Activated T-cell treated with anti-CD3 and anti-CD28 coated beads, Interleukin-2, amount 50 U/mL, for 72 hours (primary cell): Measurements from ENCODE around the gene RBBP8NL. TPM values are rescaled to one million over a fixed set of nuclear protein-coding genes. Genes with fewer than 3 reads are reported as not detected.

Experiments used
- ATAC-seq, 2 donors: fragments of 150-1000 bp; cut with Tn5 transposase; replicated peaks in 1 of 2; 2 replicates each; pipeline ENCODE4 v1.10.0; 2021; ENCODE audit warnings: moderate library complexity in 2 of 2, mild to moderate bottlenecking in 1 of 2
- DNase-seq, 2 donors: peaks; one replicate each; pipeline ENCODE4 v3.0.0; 2021 to 2022; ENCODE audit warnings: mixed read lengths in 1 of 2
- H3K27ac Mint-ChIP-seq: one replicate; pipeline ENCODE4 v1.8.0; 2022; ENCODE audit warnings: mild to moderate bottlenecking, moderate library complexity, mixed read lengths
- H3K27me3 Mint-ChIP-seq: one replicate; pipeline ENCODE4 v1.8.0; 2022; ENCODE audit warnings: low read depth, mixed read lengths
- H3K36me3 Mint-ChIP-seq, 2 donors: one replicate each; pipeline ENCODE4 v1.8.0; 2022; ENCODE audit warnings: mixed read lengths in 2 of 2, mild to moderate bottlenecking in 1 of 2; ENCODE audit not compliant: insufficient read depth in 2 of 2
- H3K4me1 Mint-ChIP-seq: one replicate; pipeline ENCODE4 v1.8.0; 2022; ENCODE audit warnings: low read depth, mixed read lengths
- H3K4me3 Mint-ChIP-seq, 2 donors: one replicate each; pipeline ENCODE4 v1.8.0; 2022; ENCODE audit warnings: mild to moderate bottlenecking in 2 of 2, mixed read lengths in 2 of 2, moderate library complexity in 2 of 2
- H3K9me3 Mint-ChIP-seq, 2 donors: one replicate each; pipeline ENCODE4 v1.8.0; 2022; ENCODE audit warnings: mixed read lengths in 2 of 2
- total RNA-seq, 2 donors: library from RNA; stranded (reverse); gene quantifications; one replicate each; pipeline ENCODE4 v1.2.3, GENCODE V29; 2022

RBBP8NL gene
- total RNA-seq, 2 donors from 2014 or later = not detected

DNA sequence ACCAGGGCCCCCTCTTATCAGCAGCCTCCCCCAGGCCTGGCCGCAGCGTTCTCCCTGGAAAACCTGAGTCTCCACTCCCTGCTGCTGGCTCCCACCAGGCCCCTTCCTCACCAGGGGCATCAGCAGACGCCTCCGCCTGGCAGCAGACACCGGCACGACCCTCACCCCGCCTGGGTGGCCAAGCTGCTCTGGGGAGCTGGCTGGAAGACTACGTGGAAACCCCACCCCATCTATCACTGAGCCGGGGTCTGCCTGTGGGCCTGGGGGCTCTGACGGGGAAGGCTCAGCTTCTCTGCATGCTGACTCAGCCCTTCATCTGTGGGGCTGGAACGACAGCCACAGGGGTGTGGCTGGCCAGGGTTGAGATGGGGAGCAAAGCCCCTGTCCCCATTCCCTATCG is 19.1 kb upstream of the RBBP8NL start:
- H3K4me1 Mint-ChIP-seq = no peaks in the 10 kb centered on the region
- H3K27ac Mint-ChIP-seq = no peak overlapping the region
- no peak overlapping the region for H3K4me3 Mint-ChIP-seq
- no peaks in the 10 kb centered on the region for H3K36me3 Mint-ChIP-seq
- ATAC-seq (no peak), DNase-seq (no peak)
- H3K27me3 Mint-ChIP-seq = no peaks in the 10 kb centered on the region
- no peaks in the 10 kb centered on the region for H3K9me3 Mint-ChIP-seq

- H3K4me1 Mint-ChIP-seq = no peaks in the 10 kb centered on the region
- no peak overlapping the region for H3K27ac Mint-ChIP-seq
- DNase-seq (no peak), ATAC-seq (no peak)
- H3K4me3 Mint-ChIP-seq = no peak overlapping the region
- H3K9me3 Mint-ChIP-seq = no peaks in the 10 kb centered on the region
- no peaks in the 10 kb centered on the region for H3K27me3 Mint-ChIP-seq
- no peaks in the 10 kb centered on the region for H3K36me3 Mint-ChIP-seq
Measured at GRCh38 chr20:62445553-62446340, 18.4 kb upstream of the RBBP8NL start.

GRCh38 chr20:62444286-62444685 is 16.9 kb upstream of the RBBP8NL start:
- no peaks in the 10 kb centered on the region for H3K4me1 Mint-ChIP-seq
- DNase-seq (no peak), ATAC-seq (no peak)
- H3K9me3 Mint-ChIP-seq = no peaks in the 10 kb centered on the region
- no peak overlapping the region for H3K27ac Mint-ChIP-seq
- H3K4me3 Mint-ChIP-seq = no peak overlapping the region
- no peaks in the 10 kb centered on the region for H3K27me3 Mint-ChIP-seq
- no peaks in the 10 kb centered on the region for H3K36me3 Mint-ChIP-seq

- no peaks in the 10 kb centered on the region for H3K36me3 Mint-ChIP-seq
- no peaks in the 10 kb centered on the region for H3K4me1 Mint-ChIP-seq
- no peaks in the 10 kb centered on the region for H3K27me3 Mint-ChIP-seq
- H3K4me3 Mint-ChIP-seq = no peak overlapping the region
- ATAC-seq = no peak
- no peaks in the 10 kb centered on the region for H3K9me3 Mint-ChIP-seq
- no peak overlapping the region for H3K27ac Mint-ChIP-seq
- no peak for DNase-seq
Measured at GRCh38 chr20:62441987-62442539, 14.7 kb upstream of the RBBP8NL start.

DNA sequence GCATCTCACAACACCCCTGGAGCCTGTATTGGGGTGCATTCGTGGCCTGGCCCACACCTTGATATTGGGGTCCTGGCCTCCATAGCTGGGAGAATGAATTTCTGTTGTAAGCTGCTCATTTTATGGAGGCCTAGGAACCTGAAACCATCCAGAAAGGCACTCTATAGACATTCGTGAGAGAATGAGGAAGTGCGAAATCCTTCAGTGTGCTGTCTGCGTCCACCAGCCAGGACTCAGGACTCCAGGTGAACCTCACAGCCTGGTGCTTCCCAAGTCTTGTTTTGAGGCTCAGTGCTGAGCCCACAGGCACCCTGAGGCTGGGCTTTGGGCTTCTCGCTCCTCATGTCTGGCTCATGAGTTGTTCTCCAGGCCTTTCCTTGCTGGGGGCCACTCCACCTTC is 11.9 kb upstream of the RBBP8NL start:
- Mint-ChIP-seq H3K9me3 (no peaks in the 10 kb centered on the region), H3K4me1 (no peaks in the 10 kb centered on the region), H3K36me3 (no peaks in the 10 kb centered on the region), H3K27me3 (peaks cover 14% of the 10 kb centered on the region), H3K4me3 (no peak overlapping the region), H3K27ac (no peak overlapping the region)
- ATAC-seq (no peak), DNase-seq (no peak)

DNA sequence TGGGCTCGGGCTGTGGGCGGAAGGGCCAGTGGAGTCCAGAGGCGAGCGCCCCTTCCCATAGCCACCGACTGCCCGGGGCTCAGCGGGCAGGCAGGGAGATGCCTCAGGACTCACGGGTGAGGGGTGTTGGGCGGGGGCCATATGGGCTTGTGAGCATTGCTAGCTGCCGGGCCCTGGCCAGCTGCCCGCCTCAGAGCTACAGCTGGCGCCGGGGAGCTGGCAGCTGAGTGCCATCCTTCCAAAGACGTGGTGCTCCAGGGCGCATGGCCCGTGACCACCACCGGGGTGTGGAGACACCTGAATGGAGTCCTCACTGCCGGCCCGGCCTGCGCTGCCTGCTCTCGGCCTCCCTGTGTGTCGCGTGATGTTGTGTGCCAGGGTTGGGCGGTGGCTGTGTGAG is 10.6 kb upstream of the RBBP8NL start:
- no peak overlapping the region for H3K27ac Mint-ChIP-seq
- DNase-seq (no peak), ATAC-seq (no peak)
- H3K27me3 Mint-ChIP-seq = peaks cover 21% of the 10 kb centered on the region
- H3K36me3 Mint-ChIP-seq = no peaks in the 10 kb centered on the region
- H3K4me1 Mint-ChIP-seq = no peaks in the 10 kb centered on the region
- no peak overlapping the region for H3K4me3 Mint-ChIP-seq
- no peaks in the 10 kb centered on the region for H3K9me3 Mint-ChIP-seq

GRCh38 chr20:62437496-62437895 is 10.2 kb upstream of the RBBP8NL start:
- H3K4me1 Mint-ChIP-seq = no peaks in the 10 kb centered on the region
- H3K9me3 Mint-ChIP-seq = no peaks in the 10 kb centered on the region
- H3K36me3 Mint-ChIP-seq = no peaks in the 10 kb centered on the region
- no peak overlapping the region for H3K4me3 Mint-ChIP-seq
- DNase-seq (no peak), ATAC-seq (no peak)
- peaks cover 21% of the 10 kb centered on the region for H3K27me3 Mint-ChIP-seq
- no peak overlapping the region for H3K27ac Mint-ChIP-seq

DNA sequence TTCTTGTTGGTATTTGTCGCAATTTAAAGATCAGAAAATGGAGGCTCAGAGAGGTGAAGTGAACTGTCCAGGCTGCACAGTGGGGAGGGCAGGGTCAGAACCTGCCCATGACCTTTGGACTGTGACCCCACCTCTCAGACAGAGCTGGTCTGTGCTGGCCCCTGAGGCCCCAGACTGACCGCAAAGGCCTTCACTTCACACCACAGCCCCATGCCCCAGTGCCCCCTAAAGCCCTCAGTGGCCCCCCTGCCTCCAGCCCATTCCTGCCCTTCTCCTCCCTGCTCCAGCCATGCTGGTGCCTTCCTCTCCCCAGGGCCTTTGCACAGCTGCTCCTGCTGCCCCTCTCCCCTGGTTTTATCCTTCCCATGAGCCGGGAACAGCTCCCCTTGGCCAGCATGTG is 9.4 kb upstream of the RBBP8NL start:
- Mint-ChIP-seq H3K9me3 (no peaks in the 10 kb centered on the region), H3K27ac (no peak overlapping the region), H3K4me3 (no peak overlapping the region), H3K36me3 (no peaks in the 10 kb centered on the region), H3K4me1 (no peaks in the 10 kb centered on the region), H3K27me3 (peaks cover 21% of the 10 kb centered on the region)
- DNase-seq (no peak), ATAC-seq (no peak)

DNA sequence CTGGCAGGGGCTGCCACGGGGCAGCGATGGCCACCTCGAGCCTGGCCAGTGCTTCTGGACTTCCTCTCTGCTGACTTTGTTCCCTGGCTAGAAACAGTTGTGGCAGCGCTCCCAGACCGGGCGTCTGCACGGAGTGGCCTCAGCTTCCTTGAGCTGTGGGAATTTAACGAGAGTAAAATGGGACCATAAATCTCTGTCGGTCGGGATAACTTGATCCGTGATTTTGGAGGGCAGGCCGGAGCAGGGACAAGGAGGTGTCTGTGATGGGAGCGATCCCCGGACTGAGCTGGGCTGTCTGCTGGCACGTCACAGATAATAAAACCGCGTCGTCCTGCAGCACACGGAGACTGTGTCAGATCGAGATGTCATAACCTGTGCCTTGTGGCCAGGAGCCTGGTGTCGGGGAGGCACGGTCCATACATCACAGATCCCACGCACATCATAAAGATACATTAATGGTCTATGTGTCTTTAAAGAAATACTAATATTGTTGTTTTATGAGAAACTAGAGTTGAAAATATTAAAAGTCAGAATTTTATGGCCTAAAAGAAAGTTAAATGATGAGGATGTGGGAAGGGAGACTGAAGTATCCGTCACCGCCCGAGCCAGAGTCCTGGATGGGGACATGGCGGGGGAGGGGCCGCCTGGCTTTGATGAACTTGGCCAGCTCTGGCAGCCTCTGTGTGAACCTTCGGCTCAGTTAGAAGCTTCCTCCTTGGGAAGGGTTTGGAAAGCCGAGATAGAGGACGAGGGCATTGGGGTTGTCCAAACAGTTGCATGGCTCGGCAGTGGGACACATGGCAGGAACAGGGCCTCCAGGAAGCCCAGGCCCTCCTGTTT is 6.5 kb upstream of the RBBP8NL start:
- no peaks in the 10 kb centered on the region for H3K9me3 Mint-ChIP-seq
- peaks cover 25% of the 10 kb centered on the region for H3K27me3 Mint-ChIP-seq
- no peak for ATAC-seq
- H3K4me3 Mint-ChIP-seq = no peak overlapping the region
- H3K4me1 Mint-ChIP-seq = no peaks in the 10 kb centered on the region
- H3K36me3 Mint-ChIP-seq = no peaks in the 10 kb centered on the region
- no peak for DNase-seq
- H3K27ac Mint-ChIP-seq = no peak overlapping the region

- DNase-seq (no peak), ATAC-seq (no peak)
- Mint-ChIP-seq H3K27me3 (peaks cover 25% of the 10 kb centered on the region), H3K9me3 (no peaks in the 10 kb centered on the region), H3K4me3 (no peak overlapping the region), H3K27ac (no peak overlapping the region), H3K4me1 (no peaks in the 10 kb centered on the region), H3K36me3 (no peaks in the 10 kb centered on the region)
Measured at GRCh38 chr20:62430866-62431447, 3.6 kb upstream of the RBBP8NL start.

- no peak overlapping the region for H3K4me3 Mint-ChIP-seq
- H3K36me3 Mint-ChIP-seq = no peaks in the 10 kb centered on the region
- ATAC-seq (no peak), DNase-seq (no peak)
- H3K27ac Mint-ChIP-seq = no peak overlapping the region
- H3K27me3 Mint-ChIP-seq = peaks cover 23% of the 10 kb centered on the region
- no peaks in the 10 kb centered on the region for H3K9me3 Mint-ChIP-seq
- no peaks in the 10 kb centered on the region for H3K4me1 Mint-ChIP-seq
Measured at GRCh38 chr20:62430311-62430853, 3.0 kb upstream of the RBBP8NL start.

- peaks cover 16% of the 10 kb centered on the region for H3K27me3 Mint-ChIP-seq
- H3K9me3 Mint-ChIP-seq = no peaks in the 10 kb centered on the region
- H3K27ac Mint-ChIP-seq = no peak overlapping the region
- no peaks in the 10 kb centered on the region for H3K36me3 Mint-ChIP-seq
- DNase-seq = no peak
- no peak overlapping the region for H3K4me3 Mint-ChIP-seq
- ATAC-seq = no peak
- no peaks in the 10 kb centered on the region for H3K4me1 Mint-ChIP-seq
Measured at GRCh38 chr20:62429455-62430310, 2.3 kb upstream of the RBBP8NL start.
